T-helper 1 cell treated with Interleukin-12 subunit alpha and Interleukin-12 subunit beta and Interleukin-4 antibody, amounts not matched to agents 30 ng/mL and 1 ng/mL, for 36 hours (primary cell): ENCODE measurements around the gene TYW3. TPM values are rescaled to one million over a fixed set of nuclear protein-coding genes. Genes with fewer than 3 reads are reported as not detected.

Source experiments
- intact Hi-C: fragments of 100-400 bp; cut with micrococcal nuclease; formaldehyde crosslinking; loops from one replicate; pipeline ENCODE4 v1.15.1; 2024
- total RNA-seq: library from RNA; stranded (reverse); gene quantifications from 2 replicates; pipeline ENCODE4 v1.2.3, GENCODE V29; 2022

TYW3 gene
- total RNA-seq: 22.2 and 22.3 TPM in 2 replicates

GRCh38 chr1:74732960-74733603 is at the start of gene TYW3, which contains the start of gene CRYZ:
Gene TYW3 (plus strand): TSS chr1:74733152. CDS start chr1:74733245, 93 bp downstream.
Gene CRYZ (minus strand): TSS chr1:74733050. CDS start chr1:74724821, 8,229 bp downstream.
- intact Hi-C loops: loop anchor here (1.0 to 2.0 kb wide), 5 partner anchors 38 to 1053 kb away; partner anchors contain the start of genes ACADM, FPGT, LRRIQ3 and RABGGTB

DNA sequence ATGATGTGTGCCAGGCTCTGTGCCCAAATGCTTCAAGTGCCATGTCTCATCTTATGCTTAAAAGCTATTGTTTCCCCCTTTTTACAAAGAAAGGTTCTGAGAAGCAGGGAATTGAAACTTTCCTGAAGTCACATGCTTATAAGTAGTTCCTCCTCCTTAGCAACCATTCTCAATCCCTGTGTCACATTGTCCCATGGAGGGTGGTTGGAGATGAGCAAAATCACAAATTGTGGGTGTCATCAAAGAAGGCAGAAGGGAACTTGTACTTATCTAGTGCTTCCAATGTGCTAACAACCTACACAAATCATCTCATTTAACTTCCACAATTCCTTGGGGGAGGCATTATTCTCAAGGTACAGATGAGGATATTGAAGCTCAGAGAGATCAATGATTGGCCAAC is 49.3 kb upstream of the TYW3 start:
- intact Hi-C loops: no loop called here

- intact Hi-C loops: no loop called here
Measured at GRCh38 chr1:74684301-74684700, 48.7 kb upstream of the TYW3 start.

DNA sequence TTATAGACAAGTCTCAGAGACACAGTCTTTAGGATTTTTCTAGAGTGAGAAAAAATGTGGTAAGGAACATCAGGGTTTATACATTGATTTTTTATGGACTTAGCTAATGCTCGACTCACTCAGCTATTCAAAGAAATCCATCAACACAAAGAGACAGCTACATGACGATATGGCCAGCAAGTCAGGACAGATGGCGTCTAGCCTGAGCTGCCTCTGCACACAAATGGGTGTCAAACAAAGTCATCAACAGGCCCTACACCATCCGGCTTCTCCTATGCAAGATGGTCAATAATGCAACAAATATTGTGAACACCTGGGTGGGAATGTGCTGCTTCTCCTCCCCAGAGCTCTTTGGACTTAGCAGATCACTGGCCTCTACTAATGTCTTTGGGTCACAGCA is 46.0 kb upstream of the TYW3 start:
- intact Hi-C loops: no loop called here

DNA sequence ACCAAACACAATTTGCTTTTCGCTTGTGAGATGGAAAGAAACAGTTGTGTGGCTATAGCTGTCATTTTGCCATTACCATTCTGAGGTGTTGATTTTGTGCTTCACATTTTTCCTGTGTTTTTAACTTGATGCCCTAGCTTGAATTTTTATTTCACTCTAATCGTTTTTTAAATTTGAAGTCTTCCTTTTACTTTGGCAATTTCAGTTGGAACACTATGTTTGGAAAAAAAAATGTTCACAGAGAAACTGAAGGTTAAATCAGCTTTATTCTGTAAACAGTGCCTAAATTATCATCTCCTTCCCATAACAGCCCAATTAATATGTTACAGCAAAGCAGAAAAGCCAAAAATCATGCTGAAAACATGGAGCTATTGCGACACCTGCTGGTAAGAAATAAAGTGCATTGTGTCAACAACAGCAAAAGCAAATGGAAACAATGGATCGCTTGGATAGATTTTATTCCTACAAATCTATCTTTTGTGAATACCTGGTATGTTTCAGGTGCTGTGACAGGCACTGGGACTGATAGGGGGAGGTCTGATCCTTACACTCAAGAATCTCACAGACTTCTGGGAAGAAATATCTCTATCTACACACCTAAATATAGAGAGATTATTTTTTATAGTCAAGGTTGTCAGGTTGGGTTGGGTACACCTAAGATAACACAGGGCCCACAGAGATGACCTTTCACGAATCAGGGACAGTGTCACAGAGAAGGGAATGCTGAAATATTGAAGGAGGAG is 43.2 kb upstream of the TYW3 start:
- intact Hi-C loops: loop anchor here (1.0 to 5.0 kb wide), 2 partner anchors 44 to 187 kb away; partner anchors contain the start of genes CRYZ and TYW3

DNA sequence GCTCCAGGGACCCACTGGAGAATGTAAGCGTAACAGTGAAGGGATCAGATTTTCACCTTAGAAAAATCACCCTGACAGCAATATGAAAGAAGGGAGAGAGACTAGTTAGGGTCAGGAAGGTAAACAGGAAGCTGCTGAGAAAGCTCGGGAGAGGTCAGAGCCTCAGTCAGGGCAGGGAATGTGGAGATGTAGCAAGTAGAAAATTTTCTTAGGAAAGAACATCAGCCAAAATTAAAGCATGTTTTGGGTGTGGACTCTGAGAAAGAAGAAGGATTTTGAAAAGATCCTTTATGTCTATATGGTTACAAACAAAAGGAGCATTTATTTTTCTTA is 42.6 kb upstream of the TYW3 start:
- intact Hi-C loops: loop anchor here (1.0 to 5.0 kb wide), 2 partner anchors 43 to 188 kb away; partner anchors contain the start of genes CRYZ and TYW3

GRCh38 chr1:74690909-74691308 is 42.0 kb upstream of the TYW3 start:
- intact Hi-C loops: loop anchor here (1.0 to 5.0 kb wide), 2 partner anchors 42 to 189 kb away; partner anchors contain the start of genes CRYZ and TYW3

- intact Hi-C loops: loop anchor here (5.0 kb wide), 1 partner anchor 191 kb away; no protein-coding TSS in a partner anchor
Measured at GRCh38 chr1:74693473-74693872, 39.5 kb upstream of the TYW3 start.

DNA sequence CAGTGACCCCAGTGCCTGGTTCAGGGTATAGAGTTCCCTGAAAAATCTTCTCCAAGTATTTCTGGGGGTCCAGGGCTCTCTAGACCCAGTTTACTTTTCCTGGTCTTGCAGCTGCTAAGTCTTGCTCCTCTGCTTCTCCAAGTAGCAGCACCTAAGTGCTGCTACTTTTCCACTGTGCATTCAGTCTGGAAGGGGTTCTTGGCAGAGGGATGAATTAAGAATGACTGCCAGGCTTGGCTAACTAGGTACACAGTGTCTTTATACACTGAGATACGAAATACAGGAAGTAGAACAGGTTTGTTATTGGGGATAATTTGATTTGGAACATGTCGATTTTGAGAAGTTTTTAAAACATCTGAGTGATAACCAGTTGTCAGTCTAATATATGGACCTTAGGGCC is 35.1 kb upstream of the TYW3 start:
- intact Hi-C loops: no loop called here

DNA sequence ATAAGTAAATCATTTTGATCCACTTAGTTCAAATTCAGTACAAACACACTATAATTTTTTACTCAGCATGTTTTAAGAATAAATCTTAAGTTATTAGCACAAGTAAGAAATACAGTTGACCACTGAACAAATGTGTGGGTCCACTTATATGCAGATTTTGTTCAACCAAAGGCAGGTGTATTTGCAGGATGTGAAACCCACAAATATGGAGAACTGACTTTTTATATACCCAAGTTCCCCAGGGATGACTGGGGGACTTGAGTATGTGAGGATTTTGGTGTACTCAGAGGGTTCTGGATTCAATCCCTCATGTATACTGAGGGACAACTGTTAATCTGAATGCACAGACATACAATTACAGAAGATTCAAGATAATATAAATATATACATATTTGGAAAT is 33.6 kb upstream of the TYW3 start:
- intact Hi-C loops: no loop called here

GRCh38 chr1:74703386-74704182 is 29.4 kb upstream of the TYW3 start:
- intact Hi-C loops: no loop called here

DNA sequence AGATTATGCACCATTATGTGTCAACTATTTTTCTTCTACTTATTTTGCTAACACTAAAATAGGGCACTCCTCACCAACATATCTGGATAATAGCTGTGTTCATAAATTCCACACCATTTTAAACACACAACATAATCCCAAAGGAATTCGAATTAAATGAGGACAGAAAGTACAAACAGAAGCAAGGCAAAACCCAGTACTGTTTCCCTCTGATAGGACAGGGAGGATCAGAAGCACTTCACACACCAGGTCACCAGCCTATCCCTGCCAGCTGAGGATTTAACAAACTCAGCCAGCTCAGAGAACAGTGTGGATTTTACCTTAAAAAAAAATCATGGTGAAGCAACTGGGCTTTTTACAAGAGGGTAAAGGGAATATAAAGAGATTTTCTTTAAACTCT is 20.1 kb upstream of the TYW3 start:
- intact Hi-C loops: no loop called here

GRCh38 chr1:74713849-74714248 is 19.1 kb upstream of the TYW3 start:
- intact Hi-C loops: no loop called here

- intact Hi-C loops: no loop called here
Measured at GRCh38 chr1:74714429-74715235, 18.3 kb upstream of the TYW3 start.

GRCh38 chr1:74715236-74715502 is 17.8 kb upstream of the TYW3 start:
- intact Hi-C loops: no loop called here

DNA sequence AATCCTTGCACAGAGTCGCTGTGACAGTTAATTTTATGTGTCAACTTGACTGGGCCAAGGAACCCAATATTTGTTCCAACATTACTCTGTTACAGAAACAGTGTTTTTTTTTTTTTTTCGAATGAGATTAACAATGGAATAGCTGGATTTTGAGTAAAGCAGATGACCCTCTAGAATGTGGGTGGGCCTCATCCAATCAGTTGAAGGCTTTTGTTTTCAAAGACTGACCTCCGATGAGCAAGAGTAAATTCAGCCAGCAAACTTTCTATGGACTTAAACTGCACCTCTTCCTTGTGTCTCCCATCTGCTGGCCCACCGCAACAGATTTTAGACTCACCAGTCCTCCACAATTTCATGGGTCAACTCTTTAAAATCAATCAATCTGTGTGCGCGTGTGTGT is 17.1 kb upstream of the TYW3 start:
- intact Hi-C loops: no loop called here

GRCh38 chr1:74716822-74717221 is 16.1 kb upstream of the TYW3 start:
- intact Hi-C loops: no loop called here

DNA sequence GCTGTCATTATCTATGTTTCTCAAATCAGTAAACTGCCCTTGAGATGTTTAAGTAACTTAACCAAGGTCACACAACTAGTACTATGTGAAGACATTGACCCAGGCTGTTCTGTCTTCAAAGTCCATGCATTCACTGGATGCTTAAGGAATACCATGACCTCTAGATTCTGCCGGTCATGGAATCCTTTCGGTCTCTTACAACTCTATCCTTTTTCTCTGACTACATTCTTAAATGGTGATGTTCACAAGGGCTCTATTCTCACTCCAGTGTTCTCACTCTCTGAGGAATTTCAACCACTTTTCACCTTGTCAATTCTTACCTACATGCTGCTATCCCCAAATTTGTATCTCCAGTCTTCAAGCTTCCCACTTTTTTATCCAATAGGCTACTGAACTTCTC is 15.3 kb upstream of the TYW3 start:
- intact Hi-C loops: no loop called here

DNA sequence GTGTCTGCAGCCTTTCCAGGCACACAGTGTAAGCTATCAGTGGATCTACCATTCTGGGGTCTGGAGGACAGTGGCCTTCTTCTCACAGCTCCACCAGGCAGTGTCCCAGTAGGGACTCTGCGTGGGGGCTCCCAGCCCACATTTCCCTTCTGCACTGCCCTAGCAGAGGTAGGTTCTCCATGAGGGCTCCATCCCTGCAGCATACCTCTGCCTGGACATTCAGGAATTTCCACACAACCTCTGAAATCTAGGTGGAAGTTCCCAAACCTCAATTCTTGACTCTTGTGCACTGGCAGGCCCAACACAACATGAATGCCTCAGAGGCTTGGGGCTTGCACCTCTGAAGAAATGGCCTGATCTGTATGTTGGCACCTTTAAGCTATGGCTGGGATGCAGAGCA is 6.9 kb upstream of the TYW3 start:
- intact Hi-C loops: no loop called here

GRCh38 chr1:74728736-74729135 is 4.2 kb upstream of the TYW3 start:
- intact Hi-C loops: no loop called here
